ENCODE results near the gene SLC43A2. TPM values are rescaled to one million over a fixed set of nuclear protein-coding genes. Genes with fewer than 3 reads are reported as not detected.

The SLC43A2 gene
- polyA plus RNA-seq, 1 of the 3 experiments (the other 2 are of a cell fraction): 9.8 TPM

DNA sequence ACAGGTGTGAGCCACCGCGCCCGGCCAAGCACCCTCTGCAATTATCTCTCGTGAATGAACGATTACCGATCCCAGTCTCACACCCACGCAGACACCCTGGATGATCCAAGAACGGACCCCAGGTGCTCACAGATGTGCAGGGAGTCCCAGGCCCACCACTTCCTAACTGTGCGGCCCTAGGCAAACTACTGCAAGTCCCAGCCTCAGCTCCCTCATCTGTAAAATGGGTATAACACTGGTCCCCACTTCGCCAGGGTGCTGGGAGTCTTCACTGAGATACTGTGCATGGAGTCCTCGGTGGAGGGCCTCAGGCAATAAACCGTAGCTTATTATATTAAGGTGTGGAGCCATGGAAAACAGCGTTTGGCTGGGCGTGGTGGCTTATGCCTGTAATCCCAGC is 44.5 kb downstream of the SLC43A2 start:
- Histone ChIP-seq H3K4me2 (no peak overlapping the region), H3K9me2 (no peaks in the 10 kb centered on the region), H3K9ac (no peak overlapping the region), H4K20me1 (ENCODE audit: insufficient read depth) (no peaks in the 10 kb centered on the region), H3K27me3 (ENCODE audit: insufficient read depth) (no peaks in the 10 kb centered on the region), H3F3A (replicated peaks; ENCODE audit: insufficient read depth) (no peaks in the 10 kb centered on the region), H2AFZ (ENCODE audit: low read depth) (no peak overlapping the region), H3K4me1 (ENCODE audit: control insufficient read depth in 1 of 2, insufficient read depth in 2 of 2, low read depth in 1 of 2, low read length in 1 of 2) (no peaks in the 10 kb centered on the region), H3K4me3 (ENCODE audit: low read depth in 2 of 2, low read length in 1 of 2) (no peak overlapping the region), H3K27ac (ENCODE audit: low read depth in 2 of 2, low read length in 1 of 2) (no peak overlapping the region), H3K79me2 (ENCODE audit: insufficient read depth) (no peaks in the 10 kb centered on the region), H3K36me3 (replicated peaks in 1 of 2; ENCODE audit: control insufficient read depth in 1 of 2, insufficient read depth in 2 of 2, low read length in 1 of 2) (no peaks in the 10 kb centered on the region), H3K9me3 (no peaks in the 10 kb centered on the region)
- ChIA-PET CTCF (interaction anchor here (4.9 kb wide), 1 partner anchor 10 kb away, joined by 13 read pairs; no protein-coding TSS in a partner anchor), POLR2A (no interaction called here)
- TF ChIP-seq FOSL2 (IDR thresholded peaks at IDR 0.05; ENCODE audit: borderline replicate concordance, low read depth): no peak
- no peak for TF ChIP-seq CHD2 (IDR thresholded peaks at IDR 0.05; ENCODE audit: low read length, partially characterized antibody)
- TF ChIP-seq, protein P1, sequence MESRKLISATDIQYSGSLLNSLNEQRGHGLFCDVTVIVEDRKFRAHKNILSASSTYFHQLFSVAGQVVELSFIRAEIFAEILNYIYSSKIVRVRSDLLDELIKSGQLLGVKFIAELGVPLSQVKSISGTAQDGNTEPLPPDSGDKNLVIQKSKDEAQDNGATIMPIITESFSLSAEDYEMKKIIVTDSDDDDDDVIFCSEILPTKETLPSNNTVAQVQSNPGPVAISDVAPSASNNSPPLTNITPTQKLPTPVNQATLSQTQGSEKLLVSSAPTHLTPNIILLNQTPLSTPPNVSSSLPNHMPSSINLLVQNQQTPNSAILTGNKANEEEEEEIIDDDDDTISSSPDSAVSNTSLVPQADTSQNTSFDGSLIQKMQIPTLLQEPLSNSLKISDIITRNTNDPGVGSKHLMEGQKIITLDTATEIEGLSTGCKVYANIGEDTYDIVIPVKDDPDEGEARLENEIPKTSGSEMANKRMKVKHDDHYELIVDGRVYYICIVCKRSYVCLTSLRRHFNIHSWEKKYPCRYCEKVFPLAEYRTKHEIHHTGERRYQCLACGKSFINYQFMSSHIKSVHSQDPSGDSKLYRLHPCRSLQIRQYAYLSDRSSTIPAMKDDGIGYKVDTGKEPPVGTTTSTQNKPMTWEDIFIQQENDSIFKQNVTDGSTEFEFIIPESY (IDR thresholded peaks at IDR 0.05; ENCODE audit: borderline replicate concordance, low read depth): no peak
- TF ChIP-seq RXRA (IDR thresholded peaks at IDR 0.05; ENCODE audit: borderline replicate concordance, low read depth): no peak
- no peak for TF ChIP-seq NFIC (IDR thresholded peaks at IDR 0.05; ENCODE audit: borderline replicate concordance)
- TF ChIP-seq, protein P2, sequence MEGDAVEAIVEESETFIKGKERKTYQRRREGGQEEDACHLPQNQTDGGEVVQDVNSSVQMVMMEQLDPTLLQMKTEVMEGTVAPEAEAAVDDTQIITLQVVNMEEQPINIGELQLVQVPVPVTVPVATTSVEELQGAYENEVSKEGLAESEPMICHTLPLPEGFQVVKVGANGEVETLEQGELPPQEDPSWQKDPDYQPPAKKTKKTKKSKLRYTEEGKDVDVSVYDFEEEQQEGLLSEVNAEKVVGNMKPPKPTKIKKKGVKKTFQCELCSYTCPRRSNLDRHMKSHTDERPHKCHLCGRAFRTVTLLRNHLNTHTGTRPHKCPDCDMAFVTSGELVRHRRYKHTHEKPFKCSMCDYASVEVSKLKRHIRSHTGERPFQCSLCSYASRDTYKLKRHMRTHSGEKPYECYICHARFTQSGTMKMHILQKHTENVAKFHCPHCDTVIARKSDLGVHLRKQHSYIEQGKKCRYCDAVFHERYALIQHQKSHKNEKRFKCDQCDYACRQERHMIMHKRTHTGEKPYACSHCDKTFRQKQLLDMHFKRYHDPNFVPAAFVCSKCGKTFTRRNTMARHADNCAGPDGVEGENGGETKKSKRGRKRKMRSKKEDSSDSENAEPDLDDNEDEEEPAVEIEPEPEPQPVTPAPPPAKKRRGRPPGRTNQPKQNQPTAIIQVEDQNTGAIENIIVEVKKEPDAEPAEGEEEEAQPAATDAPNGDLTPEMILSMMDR (IDR thresholded peaks at IDR 0.05): no peak
- no peak for TF ChIP-seq GATA2 (CRISPR knock-in tag; IDR thresholded peaks at IDR 0.05)
- TF ChIP-seq TEAD4 (IDR thresholded peaks at IDR 0.05; ENCODE audit: borderline replicate concordance, insufficient read depth): no peak
- no peak for TF ChIP-seq EZH2phosphoT487 (IDR thresholded peaks at IDR 0.05; ENCODE audit: borderline replicate concordance, low read depth)
- no peak for TF ChIP-seq RCOR1 (IDR thresholded peaks at IDR 0.05; ENCODE audit: low read length)
- TF ChIP-seq MXI1 (IDR thresholded peaks at IDR 0.05; ENCODE audit: low read depth, low read length): no peak
- TF ChIP-seq POLR2AphosphoS5 (IDR thresholded peaks at IDR 0.05; ENCODE audit: low read depth, low read length): no peak
- TF ChIP-seq JUND (IDR thresholded peaks at IDR 0.05): no peak
- WGBS (ENCODE audit: low lambda C conversion rate): 91% methylated on average over 14 of the region's 14 CpGs
- no peak for DNase-seq

DNA sequence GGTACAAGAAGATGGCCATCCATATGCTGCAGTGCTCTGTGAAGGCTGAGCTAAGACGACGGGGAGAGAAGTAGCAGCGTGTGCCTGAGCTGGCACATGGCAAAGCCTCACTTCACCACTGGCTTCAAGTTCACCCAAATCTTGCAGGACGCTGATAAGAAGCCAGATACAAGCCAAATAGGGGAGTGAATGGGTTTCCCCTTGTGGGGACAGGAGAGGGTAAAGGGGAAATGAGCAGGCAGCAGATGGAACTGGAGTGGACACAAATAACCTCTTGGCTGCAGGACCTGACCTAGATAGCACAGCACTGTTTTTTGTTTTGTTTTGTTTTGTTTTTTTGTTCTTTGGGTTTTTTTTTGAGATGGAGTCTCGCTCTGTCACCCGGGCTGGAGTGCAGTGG is 45.1 kb downstream of the SLC43A2 start:
- POLR2A ChIA-PET: no interaction called here
- no peaks in the 10 kb centered on the region for H3K79me2 ChIP-seq (ENCODE audit: insufficient read depth)

More for the DNA sequence above, 45.1 kb downstream of the SLC43A2 start:
- Histone ChIP-seq H3K27ac (ENCODE audit: low read depth in 2 of 2, low read length in 1 of 2) (no peak overlapping the region), H3K9me2 (no peaks in the 10 kb centered on the region), H3K9ac (no peak overlapping the region), H2AFZ (ENCODE audit: low read depth) (no peak overlapping the region), H3K4me2 (no peak overlapping the region), H3K9me3 (no peaks in the 10 kb centered on the region), H3K4me3 (ENCODE audit: low read depth in 2 of 2, low read length in 1 of 2) (no peak overlapping the region), H3F3A (replicated peaks; ENCODE audit: insufficient read depth) (no peaks in the 10 kb centered on the region), H3K36me3 (replicated peaks in 1 of 2; ENCODE audit: control insufficient read depth in 1 of 2, insufficient read depth in 2 of 2, low read length in 1 of 2) (no peaks in the 10 kb centered on the region), H3K4me1 (ENCODE audit: control insufficient read depth in 1 of 2, insufficient read depth in 2 of 2, low read depth in 1 of 2, low read length in 1 of 2) (no peaks in the 10 kb centered on the region), H3K27me3 (ENCODE audit: insufficient read depth) (no peaks in the 10 kb centered on the region), H4K20me1 (ENCODE audit: insufficient read depth) (no peaks in the 10 kb centered on the region)
- no peak for TF ChIP-seq CHD2 (IDR thresholded peaks at IDR 0.05; ENCODE audit: low read length, partially characterized antibody)
- no peak for TF ChIP-seq MXI1 (IDR thresholded peaks at IDR 0.05; ENCODE audit: low read depth, low read length)
- TF ChIP-seq, protein P3, sequence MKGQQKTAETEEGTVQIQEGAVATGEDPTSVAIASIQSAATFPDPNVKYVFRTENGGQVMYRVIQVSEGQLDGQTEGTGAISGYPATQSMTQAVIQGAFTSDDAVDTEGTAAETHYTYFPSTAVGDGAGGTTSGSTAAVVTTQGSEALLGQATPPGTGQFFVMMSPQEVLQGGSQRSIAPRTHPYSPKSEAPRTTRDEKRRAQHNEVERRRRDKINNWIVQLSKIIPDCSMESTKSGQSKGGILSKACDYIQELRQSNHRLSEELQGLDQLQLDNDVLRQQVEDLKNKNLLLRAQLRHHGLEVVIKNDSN (IDR thresholded peaks at IDR 0.05; ENCODE audit: borderline replicate concordance, low read depth): no peak
- no peak for TF ChIP-seq TEAD4 (IDR thresholded peaks at IDR 0.05; ENCODE audit: borderline replicate concordance, insufficient read depth)
- TF ChIP-seq RFX5 (IDR thresholded peaks at IDR 0.05; ENCODE audit: low read length): no peak
- no peak for TF ChIP-seq MEF2A (IDR thresholded peaks at IDR 0.05; ENCODE audit: borderline replicate concordance, low read depth)
- TF ChIP-seq, protein P4, sequence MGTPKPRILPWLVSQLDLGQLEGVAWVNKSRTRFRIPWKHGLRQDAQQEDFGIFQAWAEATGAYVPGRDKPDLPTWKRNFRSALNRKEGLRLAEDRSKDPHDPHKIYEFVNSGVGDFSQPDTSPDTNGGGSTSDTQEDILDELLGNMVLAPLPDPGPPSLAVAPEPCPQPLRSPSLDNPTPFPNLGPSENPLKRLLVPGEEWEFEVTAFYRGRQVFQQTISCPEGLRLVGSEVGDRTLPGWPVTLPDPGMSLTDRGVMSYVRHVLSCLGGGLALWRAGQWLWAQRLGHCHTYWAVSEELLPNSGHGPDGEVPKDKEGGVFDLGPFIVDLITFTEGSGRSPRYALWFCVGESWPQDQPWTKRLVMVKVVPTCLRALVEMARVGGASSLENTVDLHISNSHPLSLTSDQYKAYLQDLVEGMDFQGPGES (IDR thresholded peaks at IDR 0.05; ENCODE audit: low read depth, low read length): no peak
- no peak for TF ChIP-seq FOXJ3 (CRISPR knock-in tag; IDR thresholded peaks at IDR 0.05)
- TF ChIP-seq FOSL2 (IDR thresholded peaks at IDR 0.05; ENCODE audit: borderline replicate concordance, low read depth): no peak
- no peak for TF ChIP-seq YY1 (IDR thresholded peaks at IDR 0.05; ENCODE audit: low read depth)
- DNase-seq: no peak
- 82% methylated on average over 6 of the region's 6 CpGs for WGBS (ENCODE audit: low lambda C conversion rate)
- CTCF ChIA-PET: interaction anchor here (4.9 kb wide), 1 partner anchor 9 kb away, joined by 13 read pairs; no protein-coding TSS in a partner anchor

Data from SK-N-SH (cell line).